HG03159 (cell line): ENCODE results near the gene ARHGAP25.

Experiments
- ATAC-seq: cut with Tn5 transposase; IDR thresholded peaks from one replicate; pipeline ENCODE4 v1.9.1; 2021; ENCODE audit warnings: mild to moderate bottlenecking, moderate library complexity; ENCODE audit not compliant: unreplicated experiment

The ARHGAP25 gene

DNA sequence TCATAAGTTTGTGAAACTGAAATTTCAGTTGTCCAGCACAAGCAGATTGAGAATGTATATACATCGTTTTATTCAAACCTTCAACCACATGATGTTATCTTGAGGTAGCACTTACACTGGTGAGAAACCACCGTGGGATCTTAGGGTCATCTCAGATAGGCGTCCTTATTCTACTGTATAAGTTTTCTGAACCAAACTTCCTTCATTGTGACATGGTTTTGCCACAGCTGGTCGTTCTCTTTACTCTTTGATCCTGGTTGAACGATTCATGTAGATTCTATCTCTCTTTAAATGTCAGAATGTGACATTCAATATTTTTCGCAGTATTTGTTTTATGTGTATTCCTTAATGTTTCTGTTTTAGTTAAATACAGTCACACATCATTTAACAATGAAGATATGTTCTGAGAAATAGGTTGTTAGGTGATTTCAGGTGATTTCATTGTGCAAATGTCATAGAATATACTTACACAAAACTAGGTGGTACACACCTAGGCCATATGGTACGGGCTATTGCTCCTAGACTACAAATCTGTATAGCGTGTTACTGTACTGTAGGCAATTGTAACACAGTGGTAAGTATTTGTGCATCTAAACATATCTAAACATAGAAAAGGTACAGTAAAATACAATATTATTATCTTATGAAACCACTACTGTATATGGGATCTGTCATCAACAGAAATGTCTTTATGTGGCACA lies 17.9 kb upstream of the ARHGAP25 start:
- no peak for ATAC-seq

DNA sequence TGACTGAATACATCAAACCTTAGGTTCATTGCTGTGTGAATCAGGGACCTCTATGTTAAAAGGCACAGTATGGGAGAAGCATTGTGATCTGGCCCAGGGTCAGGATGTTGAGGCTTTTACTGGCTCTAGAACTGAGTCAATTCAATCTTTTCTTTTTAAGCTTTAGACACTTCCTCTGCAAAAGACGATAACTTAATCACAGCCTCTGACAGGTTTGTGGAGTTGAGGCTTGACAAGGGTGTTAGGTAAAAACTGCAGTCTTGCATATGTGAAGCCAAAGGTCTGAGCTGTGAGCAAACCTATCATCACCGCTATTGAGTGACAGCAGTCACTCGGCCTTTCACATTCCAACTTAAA lies 17.3 kb upstream of the ARHGAP25 start:
- ATAC-seq: no peak

DNA sequence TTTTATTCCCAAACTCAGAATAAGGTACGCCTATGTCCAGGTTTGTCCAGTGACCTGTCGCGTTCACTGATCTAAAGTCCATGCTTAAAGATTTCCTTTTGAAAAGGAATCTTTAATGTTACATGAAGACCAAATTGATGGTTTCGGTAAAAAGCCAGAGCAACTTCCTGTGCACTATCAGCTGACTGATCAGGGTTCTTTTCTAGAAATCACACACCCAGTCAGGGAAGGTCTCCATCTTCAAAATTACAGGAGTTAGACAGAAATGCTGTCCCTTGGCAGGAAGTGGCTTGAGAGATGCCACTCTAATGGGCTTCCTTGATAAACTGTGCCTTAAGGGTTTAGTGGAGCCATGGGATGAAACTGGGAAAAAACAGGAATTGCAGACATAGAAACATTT lies 14.7 kb upstream of the ARHGAP25 start:
- no peak for ATAC-seq

DNA sequence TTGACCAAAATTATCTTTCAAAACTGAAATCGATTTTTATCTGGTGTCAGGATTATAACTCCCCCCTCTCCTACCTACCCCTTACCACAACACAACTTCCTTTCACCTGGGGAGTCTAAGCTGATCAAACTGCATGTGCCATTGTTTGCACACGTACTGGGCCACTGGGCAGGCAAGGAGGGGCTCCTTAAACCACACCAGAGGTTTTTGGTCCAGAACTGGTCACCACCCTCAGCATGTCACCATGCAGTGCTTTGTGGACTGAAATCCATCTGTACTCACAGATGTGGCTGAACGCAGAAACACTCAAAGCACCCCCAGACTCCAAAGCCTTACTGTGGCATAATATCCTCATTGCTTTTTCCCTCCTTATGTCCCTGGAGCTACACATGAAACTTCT lies 13.9 kb upstream of the ARHGAP25 start:
- no peak for ATAC-seq

DNA sequence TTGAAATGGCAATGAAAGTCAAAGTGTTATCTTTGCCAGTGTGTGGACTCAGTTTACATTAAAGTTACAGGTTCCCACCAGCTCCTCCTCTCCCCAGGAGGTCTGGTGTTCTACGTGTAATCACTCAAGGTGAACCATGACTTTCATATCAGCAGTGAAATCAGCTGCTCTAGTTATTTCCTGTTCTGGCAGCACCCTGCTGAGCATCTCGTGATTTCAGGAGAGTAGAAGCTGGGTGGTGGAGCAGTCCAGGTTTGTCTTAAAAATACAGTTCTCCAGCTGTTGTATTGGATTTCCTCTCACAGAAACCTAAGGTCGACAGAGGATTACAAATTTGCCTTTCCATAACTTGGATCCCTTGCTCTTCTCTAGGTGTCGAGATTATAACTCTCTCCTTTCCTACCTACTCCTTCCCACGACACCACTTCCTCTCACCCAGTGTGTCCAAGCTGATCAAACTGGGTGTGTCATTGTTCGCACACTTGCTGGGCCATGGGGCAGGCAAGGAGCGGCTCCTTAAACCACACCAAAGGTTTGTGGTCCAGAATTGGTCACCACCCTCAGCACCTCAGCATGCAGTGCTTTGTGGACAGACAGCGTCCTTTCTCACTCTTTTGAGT lies 13.0 kb upstream of the ARHGAP25 start:
- ATAC-seq: peak; percentile 65

DNA sequence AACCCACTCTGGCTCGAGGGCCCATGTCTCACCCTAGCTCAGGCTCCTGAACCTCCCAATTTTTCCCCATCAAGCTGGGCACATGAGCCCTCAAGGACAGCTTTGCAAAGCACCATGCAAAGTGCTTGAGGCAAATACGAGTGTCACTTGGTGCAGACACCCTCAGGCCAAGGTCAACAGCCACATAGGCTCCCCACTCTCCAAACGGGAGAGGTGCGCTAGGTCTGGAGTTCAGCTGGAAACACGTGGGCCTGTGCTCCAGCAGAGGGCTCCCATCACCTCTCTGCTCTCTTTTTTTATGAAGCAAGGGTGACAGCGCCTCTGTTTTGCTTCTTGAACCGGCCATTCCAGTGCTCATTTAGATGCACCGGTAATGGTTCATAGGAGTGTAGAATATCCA lies 11.9 kb upstream of the ARHGAP25 start:
- ATAC-seq: no peak

DNA sequence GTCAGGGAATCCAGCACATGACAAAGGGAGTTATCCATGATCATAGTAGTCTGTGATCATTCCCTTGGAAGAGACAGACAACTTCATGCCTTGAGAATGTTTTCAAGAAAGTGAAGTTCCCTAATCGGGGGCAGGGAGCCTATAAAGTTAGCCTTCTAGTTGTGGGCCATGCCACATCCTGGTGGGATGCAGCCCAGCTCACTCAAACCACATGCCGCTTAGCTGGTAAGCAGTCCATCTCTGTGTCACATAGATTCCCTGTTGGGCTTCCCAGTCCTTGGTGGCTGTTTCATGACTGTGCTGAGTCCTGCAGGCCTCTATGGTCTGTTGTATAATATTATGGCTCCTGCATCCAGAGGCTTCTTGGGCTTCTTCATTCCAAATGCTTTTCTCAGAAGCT lies 11.4 kb upstream of the ARHGAP25 start:
- ATAC-seq: no peak

DNA sequence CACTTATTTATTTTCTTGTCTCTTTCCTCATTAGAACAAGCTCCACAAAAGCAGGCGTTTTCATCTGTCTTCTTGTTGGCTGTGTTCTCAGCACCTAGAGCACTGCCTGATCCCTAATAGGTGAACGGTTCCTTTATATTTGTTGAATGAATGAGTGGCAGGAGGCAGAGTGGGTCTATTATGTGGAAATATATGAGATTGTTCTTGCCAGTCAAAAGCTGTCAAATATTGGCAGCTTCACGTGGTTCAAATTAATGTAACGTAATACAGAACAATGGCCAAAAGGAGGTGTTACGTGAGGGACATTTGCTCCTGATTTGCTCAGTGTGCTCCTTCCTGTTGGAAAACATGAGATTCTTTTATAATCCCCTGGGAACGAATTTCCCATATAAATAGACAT lies 8.5 kb upstream of the ARHGAP25 start:
- ATAC-seq: no peak

DNA sequence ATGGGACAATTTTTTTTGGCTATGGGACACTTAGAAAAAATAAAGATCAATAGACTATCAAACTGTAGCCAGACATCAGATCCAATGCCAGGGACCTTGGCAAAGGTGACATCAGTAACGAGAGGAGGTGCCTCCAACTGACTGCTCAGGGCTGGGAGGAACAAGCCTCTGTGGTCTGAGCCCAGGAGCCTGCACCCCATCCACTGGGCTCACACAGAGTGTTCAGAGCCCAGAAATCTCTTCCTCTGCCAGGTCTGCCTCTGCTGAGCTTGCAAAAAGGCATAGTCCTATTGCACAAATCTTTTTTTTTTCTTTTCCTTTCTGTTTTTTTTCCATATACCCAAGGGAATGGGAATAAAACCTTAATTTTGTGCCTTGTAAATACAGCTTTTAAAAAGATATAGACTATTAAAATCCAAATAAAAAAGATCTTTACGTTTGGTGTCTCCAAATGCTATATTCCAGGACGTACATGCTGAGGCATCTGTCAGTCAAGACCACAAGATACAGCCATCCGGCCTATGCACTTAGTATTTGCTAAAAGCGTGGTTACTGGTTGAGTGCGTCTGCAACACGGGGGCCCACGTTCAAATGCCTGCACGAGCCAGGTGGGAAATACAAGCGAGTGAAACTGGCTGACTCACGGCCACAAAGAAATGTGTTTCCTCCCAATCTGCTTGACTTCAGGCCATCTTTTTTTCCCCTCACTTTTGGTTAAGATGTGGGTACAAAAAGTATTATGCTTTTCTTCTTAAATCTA lies 7.8 kb upstream of the ARHGAP25 start:
- ATAC-seq: peak; percentile 94

DNA sequence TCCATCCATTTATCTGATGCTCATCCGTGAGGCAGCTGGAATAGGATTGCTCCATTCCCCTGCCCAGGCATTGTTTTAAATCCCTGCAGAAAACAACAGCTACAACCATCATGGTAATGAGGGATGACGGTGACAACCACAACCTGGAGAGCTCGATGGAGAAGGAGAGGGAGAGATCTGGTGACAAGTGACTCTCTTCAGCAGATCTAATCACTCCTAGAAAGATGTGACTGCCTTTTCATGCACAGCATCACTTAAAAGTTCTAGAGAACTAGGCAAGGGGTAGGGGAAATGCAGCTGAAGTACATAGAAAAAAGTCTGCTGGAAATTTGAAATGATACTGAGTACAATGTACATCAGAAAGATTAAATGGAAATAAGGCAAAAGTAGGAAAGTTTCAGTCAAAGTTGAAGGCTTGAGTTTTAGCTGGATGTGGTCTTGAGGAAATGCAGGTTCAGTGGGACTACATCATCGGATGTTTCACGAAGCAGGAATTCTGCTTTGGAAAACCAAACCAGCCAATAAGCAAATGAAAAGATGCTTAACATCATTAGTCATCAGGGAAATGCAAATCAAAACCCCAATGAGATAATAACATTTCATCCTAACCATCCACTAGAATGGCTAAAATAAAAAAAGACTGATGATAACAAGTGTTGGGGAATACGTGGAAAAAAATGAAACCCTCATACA lies 6.8 kb upstream of the ARHGAP25 start:
- no peak for ATAC-seq

DNA sequence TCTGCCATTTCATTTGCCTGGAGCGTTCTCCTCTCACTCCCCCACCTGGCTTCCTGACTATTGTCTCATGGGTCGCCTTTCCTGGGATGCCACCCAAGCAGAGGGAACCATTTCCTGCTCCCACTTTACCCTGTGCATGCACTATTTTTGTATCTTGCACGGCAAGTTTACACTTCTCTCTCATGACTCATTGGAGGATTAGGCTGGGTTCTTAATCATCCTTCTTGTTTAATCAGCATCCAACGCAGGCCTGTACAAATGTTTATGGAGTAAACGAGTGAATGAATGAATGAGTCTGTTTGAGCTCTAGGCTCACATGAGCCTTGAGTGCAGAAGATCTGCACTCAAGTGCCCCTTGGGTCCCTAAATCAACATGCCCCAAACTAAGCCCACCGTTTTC lies 3.8 kb upstream of the ARHGAP25 start:
- ATAC-seq: no peak

DNA sequence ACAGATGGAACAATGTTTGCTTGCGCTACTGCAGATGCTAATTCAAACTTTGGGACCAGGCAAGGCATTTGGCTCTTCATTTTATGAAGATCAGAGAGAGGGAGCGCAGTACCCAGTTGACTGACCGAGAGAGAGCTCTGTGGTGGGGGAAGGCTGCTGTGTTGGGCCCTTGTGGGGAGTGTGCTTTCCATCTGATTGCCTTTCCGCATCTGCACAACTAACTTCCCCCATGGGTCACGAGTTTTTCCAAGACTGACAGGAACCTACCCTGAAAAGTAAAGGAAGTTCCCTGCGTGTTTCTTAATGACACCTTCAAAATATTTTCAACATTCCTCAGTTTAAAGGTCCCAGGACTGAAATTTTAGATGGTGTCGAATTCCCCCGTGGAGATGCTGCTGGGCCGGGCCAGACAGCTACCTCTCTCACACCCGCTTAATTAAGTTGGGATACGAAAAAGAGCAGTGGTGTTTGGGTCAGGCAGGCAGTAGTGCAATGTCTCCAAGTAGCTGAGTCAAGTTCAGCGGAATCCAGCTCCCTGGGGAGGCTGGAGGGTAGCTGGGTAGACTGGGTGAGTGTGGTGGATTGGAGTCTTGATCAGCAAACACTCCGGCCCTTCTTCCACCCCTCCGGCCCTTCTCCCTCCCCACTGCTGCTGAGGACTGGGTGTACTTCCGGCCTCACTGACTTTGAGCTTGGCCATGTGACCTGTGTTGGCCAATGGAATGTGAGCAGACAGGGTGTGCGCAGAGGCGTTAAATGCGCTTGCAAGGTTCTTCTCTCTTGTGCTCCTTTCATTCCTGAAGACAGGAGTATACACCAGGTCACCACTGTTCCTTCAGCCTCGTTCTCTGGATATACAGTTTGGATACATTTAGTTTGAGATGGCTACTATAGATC lies 2.3 kb upstream of the ARHGAP25 start:
- no peak for ATAC-seq

DNA sequence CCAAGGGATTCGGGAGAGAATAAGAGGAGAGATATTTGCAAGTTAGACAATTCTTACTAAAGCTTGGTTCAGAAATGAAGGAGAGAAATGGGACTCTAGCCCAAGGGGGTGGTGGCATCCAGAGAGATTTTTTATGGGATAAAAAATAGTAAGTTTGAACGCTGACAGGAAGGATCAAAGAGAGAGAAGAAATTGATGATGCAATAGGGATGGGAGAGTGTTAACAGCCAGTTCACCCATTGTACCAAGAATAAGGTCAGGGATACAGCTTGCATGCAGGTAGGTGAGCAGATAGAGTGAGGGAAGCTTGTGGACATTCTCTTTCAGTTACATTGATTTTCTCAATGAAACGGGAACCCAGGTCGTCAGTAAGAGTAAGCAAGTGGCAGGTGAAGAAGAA lies 1.2 kb upstream of the ARHGAP25 start:
- no peak for ATAC-seq

DNA sequence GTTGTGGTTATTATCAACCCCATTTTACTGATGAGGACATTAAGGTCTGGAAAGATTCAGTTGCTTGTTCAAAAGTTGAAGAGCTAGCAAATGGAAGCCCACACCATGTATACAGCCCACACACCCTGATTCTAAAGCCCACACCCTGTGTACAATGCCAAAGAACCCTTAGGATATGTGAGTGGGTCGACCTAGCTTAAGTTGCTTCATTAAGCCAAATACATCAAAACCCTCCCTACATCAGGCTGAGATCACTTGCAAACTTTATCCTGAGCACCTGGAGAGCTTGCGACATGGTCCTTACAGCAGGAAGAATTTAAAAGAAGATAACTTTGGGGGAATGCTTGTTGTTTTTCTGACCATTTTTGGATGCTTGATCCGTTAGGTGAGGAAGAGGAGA lies 435 bp upstream of the ARHGAP25 start:
- no peak for ATAC-seq

DNA sequence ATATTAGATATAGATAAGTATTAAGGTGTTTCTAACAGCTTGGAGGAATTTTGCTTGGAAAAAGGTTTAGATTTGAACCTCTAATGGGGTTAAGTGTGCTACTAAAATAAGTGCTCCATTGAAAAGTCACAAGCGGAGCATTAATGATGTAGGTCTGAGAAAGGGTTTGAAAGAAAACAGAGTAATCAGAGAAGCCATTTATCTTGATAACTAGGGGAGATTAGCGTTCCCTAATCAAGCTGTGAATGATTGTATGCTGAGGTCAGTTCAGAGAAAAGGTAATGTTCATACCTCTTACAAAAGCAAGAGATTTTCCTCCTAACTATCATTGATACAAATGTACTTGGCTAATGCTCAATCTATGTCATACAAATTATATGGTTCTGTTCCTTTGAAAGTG lies 1.5 kb downstream of the ARHGAP25 start:
- no peak for ATAC-seq

DNA sequence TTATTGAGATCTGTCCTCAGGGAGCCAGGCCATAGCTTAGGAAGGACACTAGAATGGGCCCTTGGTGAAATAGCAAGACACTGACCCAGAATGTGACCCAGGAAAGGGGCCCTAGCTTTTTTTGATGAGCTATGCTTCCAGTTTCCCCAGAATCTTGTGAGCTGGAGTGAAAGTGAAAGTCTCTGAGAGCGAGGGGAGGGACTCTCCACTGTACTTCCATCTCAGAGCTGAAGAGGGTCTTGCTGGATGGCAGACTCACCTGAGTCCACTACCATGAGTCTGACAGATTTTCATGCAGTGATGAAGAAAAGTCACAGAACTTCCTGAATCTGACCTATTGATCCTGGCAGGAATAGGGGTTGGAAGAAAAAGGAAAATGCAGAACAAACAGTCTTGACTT lies 3.1 kb downstream of the ARHGAP25 start:
- peak; percentile 48 for ATAC-seq

DNA sequence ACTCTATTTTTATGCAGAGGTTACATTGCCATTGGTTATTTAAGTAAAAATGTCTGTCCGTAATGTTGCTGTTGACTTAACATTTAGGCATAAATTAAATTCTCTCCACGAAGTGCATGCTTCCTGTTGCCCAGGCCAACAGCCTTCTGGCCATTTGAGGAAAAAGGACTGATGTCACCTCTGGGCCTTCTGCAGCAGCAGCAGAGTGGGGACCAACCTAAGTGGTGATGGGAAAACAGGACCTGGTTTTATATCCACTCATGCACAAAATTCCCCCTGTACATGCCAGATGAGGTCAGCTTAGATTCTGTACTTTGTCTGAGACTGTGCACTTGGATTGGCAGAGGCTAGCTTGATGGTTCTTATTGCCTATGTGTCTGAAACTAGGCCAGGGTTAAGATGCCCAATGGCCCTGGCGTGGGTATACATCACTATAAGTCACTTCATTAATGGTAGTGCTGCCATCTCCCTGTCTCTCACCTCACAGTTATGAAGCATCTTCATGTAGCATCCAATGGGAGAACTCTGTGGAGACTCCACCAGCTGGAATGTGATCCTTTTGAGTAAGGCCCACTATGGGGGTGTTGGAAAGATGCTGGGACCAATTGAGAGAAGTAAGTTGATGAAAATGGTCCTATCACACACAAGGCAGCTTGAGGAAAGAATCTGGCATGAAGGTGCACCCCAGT lies 4.4 kb downstream of the ARHGAP25 start:
- ATAC-seq: no peak

DNA sequence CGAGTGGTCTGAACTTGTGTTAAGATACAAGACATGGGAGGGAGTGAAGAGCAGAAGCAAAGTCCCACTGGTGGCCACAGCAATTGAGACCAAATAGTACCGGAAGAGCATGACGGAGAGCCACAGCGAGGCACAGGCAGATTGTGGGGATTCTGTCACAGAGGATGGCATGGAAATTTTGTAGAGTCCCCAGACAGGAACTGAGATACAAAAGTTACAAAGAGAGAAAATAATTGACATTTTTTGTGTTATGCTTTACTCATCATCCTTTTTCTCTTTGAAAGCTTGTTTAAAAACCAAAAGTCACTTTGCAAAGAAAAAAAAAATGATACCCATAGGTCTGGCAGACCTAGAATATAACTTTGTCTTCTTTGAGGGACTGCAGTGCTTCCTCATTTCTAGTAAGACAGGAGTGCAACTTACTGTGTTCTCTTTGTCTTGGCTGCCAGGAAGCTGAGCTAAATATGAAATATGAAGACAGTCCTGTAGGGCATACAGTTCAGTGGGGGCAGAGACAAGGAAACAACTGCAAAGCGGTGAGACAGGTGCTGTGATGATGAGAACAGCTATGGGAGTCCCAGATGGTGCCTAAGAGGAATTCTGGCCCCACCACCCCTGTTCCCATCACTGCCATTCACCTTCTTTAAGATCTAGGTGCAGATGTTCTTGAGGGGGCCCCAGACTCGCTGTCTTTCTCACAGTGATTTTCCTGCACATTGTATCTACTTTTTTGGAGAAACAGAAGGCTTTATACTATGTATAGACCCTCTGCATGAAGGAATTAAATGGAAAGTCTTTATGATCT lies 5.2 kb downstream of the ARHGAP25 start:
- ATAC-seq: no peak

DNA sequence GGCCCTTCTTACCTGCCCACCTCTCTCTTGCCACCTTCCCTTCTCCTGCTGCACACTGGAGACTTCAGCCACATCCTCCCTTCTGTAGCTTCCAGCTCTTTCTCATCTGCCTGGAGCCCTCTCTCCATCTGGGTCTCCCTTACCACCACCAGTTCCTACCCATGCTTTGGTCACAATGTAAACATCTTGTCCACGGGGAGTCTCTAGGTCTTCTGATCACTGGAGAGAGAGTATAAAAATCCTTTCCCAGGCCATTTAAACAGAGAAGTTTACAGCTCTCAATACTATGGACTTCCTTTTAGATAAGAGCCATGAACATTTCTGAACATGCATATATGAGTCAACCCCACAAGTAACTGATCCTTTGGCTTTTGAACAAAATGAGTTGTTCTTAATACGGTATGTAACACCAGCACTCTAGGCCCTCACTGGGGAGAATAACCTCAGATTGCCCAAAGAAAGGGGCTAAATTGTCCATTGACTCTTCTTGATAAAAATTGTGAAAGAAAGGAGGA lies 5.8 kb downstream of the ARHGAP25 start:
- no peak for ATAC-seq
